HEK293 (cell line): ENCODE data around the gene CLPSL1.

Experiments
- CTCF ChIA-PET: fragments of 350-600 bp; formaldehyde crosslinking; extraction: SDS; loops from one replicate; lab custom pipeline; 2021; ENCODE audit warnings: antibody characterized with exemption; lab: Yijun Ruan, JAX
- POLR2A ChIA-PET: fragments of 300-600 bp; formaldehyde crosslinking; extraction: SDS; loops from one replicate; lab custom pipeline; 2020; ENCODE audit warnings: antibody characterized with exemption, inconsistent platforms; lab: Yijun Ruan, JAX
- H3K27ac ChIP-seq: fragments of 200-500 bp; sonication (Bioruptor generic); 2 replicates; pipeline ENCODE4 v1.5.1; 2014; ENCODE audit warnings: low read depth, low read length, control low read depth, inconsistent platforms; ENCODE audit errors: extremely low read depth
- H3K36me3 ChIP-seq, 2 experiments: fragments of 200-500 bp in 1 of 2; sonication (Bioruptor generic) in 1 of 2; 1 replicate in 1 of 2; 2 replicates in 1 of 2; pipeline ENCODE4 v1.5.1; 2014 to 2017; ENCODE audit warnings: inconsistent platforms in 2 of 2, low read length in 2 of 2; ENCODE audit not compliant: control insufficient read depth in 2 of 2, insufficient read depth in 1 of 2
- H3K4me1 ChIP-seq: fragments of 200-500 bp; sonication (Bioruptor generic); 2 replicates; pipeline ENCODE4 v1.5.1; 2014; ENCODE audit warnings: mild to moderate bottlenecking, low read length, inconsistent platforms; ENCODE audit not compliant: control insufficient read depth, insufficient read depth
- H3K4me3 ChIP-seq: 2 replicates; pipeline ENCODE4 v1.5.1; 2011; ENCODE audit warnings: low read depth, mild to moderate bottlenecking, control low read depth, low read length, moderate library complexity
- H3K9me3 ChIP-seq: fragments of 200-500 bp; sonication (Bioruptor generic); 2 replicates; pipeline ENCODE4 v1.5.1; 2014; ENCODE audit warnings: low read depth, low read length, inconsistent platforms; ENCODE audit not compliant: control insufficient read depth, insufficient read depth
- GLI4 ChIP-seq: fragments of 450-650 bp; formaldehyde crosslinking; IDR thresholded peaks from 2 replicates; pipeline ENCODE4 v1.5.1; 2016; ENCODE audit warnings: missing biosample characterization, missing genetic modification characterization
- HOXD13 ChIP-seq: sonication (generic); formaldehyde crosslinking; IDR thresholded peaks from 2 replicates; pipeline ENCODE4 v1.8.0; 2022; ENCODE audit warnings: missing genetic modification reagents, borderline replicate concordance
- PRDM10 ChIP-seq: fragments of 450-650 bp; formaldehyde crosslinking; IDR thresholded peaks from 2 replicates; pipeline ENCODE4 v1.5.1; 2016; ENCODE audit warnings: missing biosample characterization, missing genetic modification characterization
- YY1 ChIP-seq: fragments of 450-650 bp; formaldehyde crosslinking; IDR thresholded peaks from 2 replicates; pipeline ENCODE4 v1.5.1; 2018; ENCODE audit warnings: missing biosample characterization, missing genetic modification characterization
- ZBTB48 ChIP-seq: fragments of 450-650 bp; formaldehyde crosslinking; IDR thresholded peaks from 2 replicates; pipeline ENCODE4 v1.5.1; 2016; ENCODE audit warnings: missing biosample characterization, missing genetic modification characterization
- ZBTB8A ChIP-seq: fragments of 450-650 bp; formaldehyde crosslinking; IDR thresholded peaks from 2 replicates; pipeline ENCODE4 v1.5.1; 2016; ENCODE audit warnings: missing biosample characterization, missing genetic modification characterization
- ZNF324 ChIP-seq: fragments of 450-650 bp; formaldehyde crosslinking; IDR thresholded peaks from 2 replicates; pipeline ENCODE4 v1.5.1; 2016; ENCODE audit warnings: missing biosample characterization, missing genetic modification characterization
- ZNF48 ChIP-seq: fragments of 450-650 bp; formaldehyde crosslinking; IDR thresholded peaks from 2 replicates; pipeline ENCODE4 v1.5.1; 2016; ENCODE audit warnings: missing biosample characterization, missing genetic modification characterization
- ZNF501 ChIP-seq: fragments of 450-650 bp; formaldehyde crosslinking; IDR thresholded peaks from 2 replicates; pipeline ENCODE4 v1.5.1; 2016; ENCODE audit warnings: missing biosample characterization, missing genetic modification characterization
- ZNF518A ChIP-seq: fragments of 450-650 bp; formaldehyde crosslinking; conservative IDR thresholded peaks from 2 replicates; pipeline ENCODE4 v1.5.1; 2016; ENCODE audit warnings: low read depth, missing biosample characterization, missing genetic modification characterization
- ZNF558 ChIP-seq: fragments of 450-650 bp; formaldehyde crosslinking; IDR thresholded peaks from 2 replicates; pipeline ENCODE4 v1.5.1; 2016; ENCODE audit warnings: missing biosample characterization, missing genetic modification characterization
- ZSCAN23 ChIP-seq: fragments of 450-650 bp; formaldehyde crosslinking; IDR thresholded peaks from 2 replicates; pipeline ENCODE4 v1.5.1; 2016; ENCODE audit warnings: missing biosample characterization, missing genetic modification characterization
- ZSCAN30 ChIP-seq: fragments of 450-650 bp; IDR thresholded peaks from 2 replicates; pipeline ENCODE4 v1.5.1; 2018; ENCODE audit warnings: missing biosample characterization, mild to moderate bottlenecking, missing genetic modification characterization, moderate library complexity
- TF ChIP-seq, protein P1 (sequence below): fragments of 450-650 bp; formaldehyde crosslinking; IDR thresholded peaks from 2 replicates; pipeline ENCODE4 v1.5.1; 2016; ENCODE audit warnings: missing biosample characterization, missing genetic modification characterization
- TF ChIP-seq, protein P2 (sequence below): IDR thresholded peaks from 2 replicates; pipeline ENCODE4 v1.6.1; 2011; ENCODE audit warnings: mild to moderate bottlenecking, low read depth, low read length, borderline replicate concordance
- TF ChIP-seq, protein P3 (sequence below): fragments of 450-650 bp; formaldehyde crosslinking; IDR thresholded peaks from 2 replicates; pipeline ENCODE4 v1.5.1; 2016; ENCODE audit warnings: missing biosample characterization, missing genetic modification characterization, low read depth
- TF ChIP-seq, protein P4 (sequence below): fragments of 450-650 bp; formaldehyde crosslinking; IDR thresholded peaks from 2 replicates; pipeline ENCODE4 v1.5.1; 2017; ENCODE audit warnings: missing biosample characterization, mild to moderate bottlenecking, missing genetic modification characterization, moderate library complexity

Gene CLPSL1

DNA sequence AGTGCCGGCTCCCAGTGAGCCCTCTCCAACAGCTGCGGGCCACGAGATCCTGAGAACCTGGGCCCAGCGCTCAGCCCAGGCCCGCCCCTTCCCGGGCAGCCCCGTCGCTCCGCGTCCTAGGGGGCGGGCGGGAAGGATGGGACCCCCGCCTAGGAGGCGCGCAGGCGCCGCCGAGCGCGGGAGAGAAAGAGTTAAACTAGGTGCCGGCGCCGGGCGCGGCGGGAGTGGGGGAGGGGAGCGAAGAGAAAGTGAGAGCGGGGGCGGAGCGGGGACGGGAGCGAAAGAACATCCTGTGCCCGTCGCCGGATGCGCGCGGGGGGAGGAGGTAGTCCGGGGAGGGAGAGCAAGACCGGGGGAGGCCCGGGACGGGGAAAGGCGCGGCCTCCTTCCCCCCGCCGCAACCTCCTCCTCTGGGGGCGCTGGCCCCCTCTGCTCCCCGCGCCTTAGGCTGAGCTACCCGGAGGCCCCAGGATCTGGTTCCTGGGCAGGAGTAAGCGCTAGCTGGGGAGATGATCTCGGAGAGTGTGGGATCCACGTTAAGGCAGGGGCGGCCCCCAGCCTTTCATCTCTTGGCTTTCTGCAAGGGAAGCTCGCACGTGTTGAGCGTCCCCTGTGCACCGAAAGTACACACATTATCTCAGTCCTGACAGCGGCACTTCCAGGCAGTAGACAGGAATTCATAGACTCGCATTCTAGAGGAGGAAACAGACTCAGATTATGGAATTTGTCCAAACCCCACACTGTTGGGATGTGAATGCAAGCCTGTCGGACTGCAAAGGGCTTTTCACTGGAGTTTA is 48.9 kb upstream of the CLPSL1 start (continued):
- TF ChIP-seq ZSCAN30 (tag by site-specific recombination) (peak; percentile 81), ZNF501 (tag by site-specific recombination) (peak; percentile 93), PRDM10 (peak; percentile 82), ZBTB48 (tag by site-specific recombination) (peak; percentile 93), GLI4 (tag by site-specific recombination) (0 out of 2 replicates have a peak, but pooled peaks have one; percentile 10), YY1 (0 out of 2 replicates have a peak, but pooled peaks have one; percentile 11), ZBTB8A (peak; percentile 99), ZNF324 (tag by site-specific recombination) (peak; percentile 60; the same call in 1 of the 2 replicates)
- TF ChIP-seq, all 188 proteins: peak for 80

DNA sequence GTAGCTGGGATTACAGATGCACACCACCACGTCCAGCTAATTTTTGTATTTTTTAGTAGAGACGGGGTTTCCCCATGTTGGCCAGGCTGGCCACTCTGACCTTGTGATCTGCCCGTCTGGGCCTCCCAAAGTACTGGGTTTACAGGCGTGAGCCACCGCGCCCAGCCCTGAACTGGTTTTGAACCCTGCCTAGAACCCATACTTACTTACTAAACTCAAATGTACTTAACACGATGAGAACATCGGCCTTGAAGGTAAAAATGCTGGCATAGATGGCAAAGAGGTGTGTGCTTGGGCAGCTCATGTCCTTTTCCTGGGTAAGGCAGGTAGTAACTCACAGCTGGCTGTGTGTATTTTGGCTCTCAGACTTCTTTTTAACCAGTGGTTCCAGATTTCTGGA is 47.2 kb upstream of the CLPSL1 start:
- Histone ChIP-seq H3K36me3 (no peaks in the 10 kb centered on the region), H3K4me1 (peaks cover 8% of the 10 kb centered on the region), H3K27ac (no peak overlapping the region), H3K4me3 (no peak overlapping the region), H3K9me3 (no peaks in the 10 kb centered on the region)
- CTCF ChIA-PET: interaction anchor here (0.7 to 4.2 kb wide), 10 partner anchors 9 to 1561 kb away, joined by 3 to 39 read pairs (median 3); no protein-coding TSS in a partner anchor
- POLR2A ChIA-PET: interaction anchor here (1.7 kb wide), 1 partner anchor 142 kb away, joined by 3 read pairs; no protein-coding TSS in a partner anchor
- no peak for TF ChIP-seq ZNF518A (tag by site-specific recombination)
- TF ChIP-seq, protein P1, sequence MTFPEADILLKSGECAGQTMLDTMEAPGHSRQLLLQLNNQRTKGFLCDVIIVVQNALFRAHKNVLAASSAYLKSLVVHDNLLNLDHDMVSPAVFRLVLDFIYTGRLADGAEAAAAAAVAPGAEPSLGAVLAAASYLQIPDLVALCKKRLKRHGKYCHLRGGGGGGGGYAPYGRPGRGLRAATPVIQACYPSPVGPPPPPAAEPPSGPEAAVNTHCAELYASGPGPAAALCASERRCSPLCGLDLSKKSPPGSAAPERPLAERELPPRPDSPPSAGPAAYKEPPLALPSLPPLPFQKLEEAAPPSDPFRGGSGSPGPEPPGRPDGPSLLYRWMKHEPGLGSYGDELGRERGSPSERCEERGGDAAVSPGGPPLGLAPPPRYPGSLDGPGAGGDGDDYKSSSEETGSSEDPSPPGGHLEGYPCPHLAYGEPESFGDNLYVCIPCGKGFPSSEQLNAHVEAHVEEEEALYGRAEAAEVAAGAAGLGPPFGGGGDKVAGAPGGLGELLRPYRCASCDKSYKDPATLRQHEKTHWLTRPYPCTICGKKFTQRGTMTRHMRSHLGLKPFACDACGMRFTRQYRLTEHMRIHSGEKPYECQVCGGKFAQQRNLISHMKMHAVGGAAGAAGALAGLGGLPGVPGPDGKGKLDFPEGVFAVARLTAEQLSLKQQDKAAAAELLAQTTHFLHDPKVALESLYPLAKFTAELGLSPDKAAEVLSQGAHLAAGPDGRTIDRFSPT (tag by site-specific recombination): no peak
- no peak for TF ChIP-seq ZSCAN30 (tag by site-specific recombination)
- TF ChIP-seq, protein P2, sequence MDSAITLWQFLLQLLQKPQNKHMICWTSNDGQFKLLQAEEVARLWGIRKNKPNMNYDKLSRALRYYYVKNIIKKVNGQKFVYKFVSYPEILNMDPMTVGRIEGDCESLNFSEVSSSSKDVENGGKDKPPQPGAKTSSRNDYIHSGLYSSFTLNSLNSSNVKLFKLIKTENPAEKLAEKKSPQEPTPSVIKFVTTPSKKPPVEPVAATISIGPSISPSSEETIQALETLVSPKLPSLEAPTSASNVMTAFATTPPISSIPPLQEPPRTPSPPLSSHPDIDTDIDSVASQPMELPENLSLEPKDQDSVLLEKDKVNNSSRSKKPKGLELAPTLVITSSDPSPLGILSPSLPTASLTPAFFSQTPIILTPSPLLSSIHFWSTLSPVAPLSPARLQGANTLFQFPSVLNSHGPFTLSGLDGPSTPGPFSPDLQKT: no peak
- no peak for TF ChIP-seq ZSCAN23 (tag by site-specific recombination)
- TF ChIP-seq, protein P3, sequence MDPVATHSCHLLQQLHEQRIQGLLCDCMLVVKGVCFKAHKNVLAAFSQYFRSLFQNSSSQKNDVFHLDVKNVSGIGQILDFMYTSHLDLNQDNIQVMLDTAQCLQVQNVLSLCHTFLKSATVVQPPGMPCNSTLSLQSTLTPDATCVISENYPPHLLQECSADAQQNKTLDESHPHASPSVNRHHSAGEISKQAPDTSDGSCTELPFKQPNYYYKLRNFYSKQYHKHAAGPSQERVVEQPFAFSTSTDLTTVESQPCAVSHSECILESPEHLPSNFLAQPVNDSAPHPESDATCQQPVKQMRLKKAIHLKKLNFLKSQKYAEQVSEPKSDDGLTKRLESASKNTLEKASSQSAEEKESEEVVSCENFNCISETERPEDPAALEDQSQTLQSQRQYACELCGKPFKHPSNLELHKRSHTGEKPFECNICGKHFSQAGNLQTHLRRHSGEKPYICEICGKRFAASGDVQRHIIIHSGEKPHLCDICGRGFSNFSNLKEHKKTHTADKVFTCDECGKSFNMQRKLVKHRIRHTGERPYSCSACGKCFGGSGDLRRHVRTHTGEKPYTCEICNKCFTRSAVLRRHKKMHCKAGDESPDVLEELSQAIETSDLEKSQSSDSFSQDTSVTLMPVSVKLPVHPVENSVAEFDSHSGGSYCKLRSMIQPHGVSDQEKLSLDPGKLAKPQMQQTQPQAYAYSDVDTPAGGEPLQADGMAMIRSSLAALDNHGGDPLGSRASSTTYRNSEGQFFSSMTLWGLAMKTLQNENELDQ: no peak
- TF ChIP-seq HOXD13 (CRISPR knock-in tag): no peak
- TF ChIP-seq ZNF558 (tag by site-specific recombination): no peak
- TF ChIP-seq ZNF48: no peak
- TF ChIP-seq, protein P4, sequence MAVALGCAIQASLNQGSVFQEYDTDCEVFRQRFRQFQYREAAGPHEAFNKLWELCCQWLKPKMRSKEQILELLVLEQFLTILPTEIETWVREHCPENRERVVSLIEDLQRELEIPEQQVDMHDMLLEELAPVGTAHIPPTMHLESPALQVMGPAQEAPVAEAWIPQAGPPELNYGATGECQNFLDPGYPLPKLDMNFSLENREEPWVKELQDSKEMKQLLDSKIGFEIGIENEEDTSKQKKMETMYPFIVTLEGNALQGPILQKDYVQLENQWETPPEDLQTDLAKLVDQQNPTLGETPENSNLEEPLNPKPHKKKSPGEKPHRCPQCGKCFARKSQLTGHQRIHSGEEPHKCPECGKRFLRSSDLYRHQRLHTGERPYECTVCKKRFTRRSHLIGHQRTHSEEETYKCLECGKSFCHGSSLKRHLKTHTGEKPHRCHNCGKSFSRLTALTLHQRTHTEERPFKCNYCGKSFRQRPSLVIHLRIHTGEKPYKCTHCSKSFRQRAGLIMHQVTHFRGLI (tag by site-specific recombination): no peak
